NCI-H2196 (cell line): ENCODE results near the gene TDRD6.
A peak's percentile ranks its signal among the peaks of the same experiment; 100 is the strongest.
"Not testable (repeated sequence)": the region's sequence is repeated elsewhere in the genome, so short reads cannot be mapped to it uniquely, and the experiment has no call there.

Source experiments
- DNase-seq: peaks from one replicate; lab custom pipeline; 2025; ENCODE audit not compliant: unreplicated experiment; lab: John Stamatoyannopoulos, UW

Gene TDRD6

GRCh38 chr6:46687619-46688097, at the start of gene TDRD6:
Gene TDRD6 (plus strand): TSS chr6:46687885. CDS start chr6:46688129, 244 bp downstream.
- DNase-seq = no peak

GRCh38 chr6:46637933-46638332, 49.8 kb upstream of the TDRD6 start:
- DNase-seq = no peak

GRCh38 chr6:46638650-46639049, 49.0 kb upstream of the TDRD6 start:
- DNase-seq = no peak

- DNase-seq = no peak
These were observed 44.5 kb upstream of the TDRD6 start for GRCh38 chr6:46642928-46643751.

GRCh38 chr6:46645265-46645664, 42.4 kb upstream of the TDRD6 start:
- no peak for DNase-seq

- not testable (repeated sequence) for DNase-seq
These were observed 39.6 kb upstream of the TDRD6 start for GRCh38 chr6:46648108-46648507.

GRCh38 chr6:46648869-46649492, 38.7 kb upstream of the TDRD6 start:
- no peak for DNase-seq

GRCh38 chr6:46651006-46651405, 36.7 kb upstream of the TDRD6 start:
- DNase-seq = no peak

- DNase-seq = no peak
These were observed 35.9 kb upstream of the TDRD6 start for GRCh38 chr6:46651816-46652215.

- no peak for DNase-seq
These were observed 35.5 kb upstream of the TDRD6 start for GRCh38 chr6:46652232-46652602.

- peak; percentile 85 for DNase-seq
These were observed 34.9 kb upstream of the TDRD6 start, which contains the start of the genes CYP39A1 and SLC25A27 for GRCh38 chr6:46652603-46653438. Gene CYP39A1 (minus strand): TSS chr6:46652818. CDS start chr6:46652582, 236 bp downstream. Gene SLC25A27 (plus strand): TSS chr6:46652975. CDS start chr6:46653193, 218 bp downstream.

GRCh38 chr6:46653439-46654195, 34.1 kb upstream of the TDRD6 start:
- DNase-seq = no peak

- no peak for DNase-seq
These were observed 31.9 kb upstream of the TDRD6 start for GRCh38 chr6:46655803-46656202.

- DNase-seq = no peak
These were observed 30.0 kb upstream of the TDRD6 start for GRCh38 chr6:46657642-46658041.

- DNase-seq = no peak
These were observed 26.2 kb upstream of the TDRD6 start for GRCh38 chr6:46661483-46661882.

GRCh38 chr6:46667377-46667776, 20.3 kb upstream of the TDRD6 start:
- no peak for DNase-seq

GRCh38 chr6:46674410-46674809, 13.3 kb upstream of the TDRD6 start:
- DNase-seq = no peak

GRCh38 chr6:46676604-46677313, 10.9 kb upstream of the TDRD6 start:
- DNase-seq = no peak

GRCh38 chr6:46677314-46677654, 10.4 kb upstream of the TDRD6 start:
- DNase-seq = no peak

- no peak for DNase-seq
These were observed 2.9 kb upstream of the TDRD6 start for GRCh38 chr6:46684771-46685170.
